ENCODE data around the gene ZNF608. TPM values are rescaled to one million over a fixed set of nuclear protein-coding genes. Genes with fewer than 3 reads are reported as not detected.

The ZNF608 gene
- polyA plus RNA-seq, 5 donors: 67.9 to 112 (median 98.9) TPM

GRCh38 chr5:124719113-124719967, 27.1 kb downstream of the ZNF608 start:
- no peak for DNase-seq

GRCh38 chr5:124718380-124718789, 28.1 kb downstream of the ZNF608 start:
- DNase-seq: peak; percentile 77 to 80

GRCh38 chr5:124716169-124716568, 30.3 kb downstream of the ZNF608 start:
- no peak for DNase-seq

DNA sequence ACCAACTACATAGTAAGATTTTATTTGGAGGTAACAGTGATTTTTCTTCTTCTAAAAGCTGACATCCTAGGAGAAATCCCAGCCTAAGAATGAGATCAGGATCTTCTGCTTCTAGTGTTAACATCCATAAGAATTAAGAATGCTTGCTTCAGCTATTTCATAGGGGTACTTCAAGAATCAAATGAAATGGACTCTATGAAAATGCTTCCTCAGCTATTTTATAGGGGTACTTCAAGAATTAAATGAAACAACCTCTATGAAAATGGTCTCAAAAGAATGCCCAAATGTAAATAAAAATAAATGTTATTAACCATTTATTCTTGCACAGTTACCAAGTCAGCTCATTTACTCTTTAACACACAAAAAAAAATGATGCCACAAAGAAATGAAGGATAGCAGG, 31.5 kb downstream of the ZNF608 start:
- DNase-seq: no peak

DNA sequence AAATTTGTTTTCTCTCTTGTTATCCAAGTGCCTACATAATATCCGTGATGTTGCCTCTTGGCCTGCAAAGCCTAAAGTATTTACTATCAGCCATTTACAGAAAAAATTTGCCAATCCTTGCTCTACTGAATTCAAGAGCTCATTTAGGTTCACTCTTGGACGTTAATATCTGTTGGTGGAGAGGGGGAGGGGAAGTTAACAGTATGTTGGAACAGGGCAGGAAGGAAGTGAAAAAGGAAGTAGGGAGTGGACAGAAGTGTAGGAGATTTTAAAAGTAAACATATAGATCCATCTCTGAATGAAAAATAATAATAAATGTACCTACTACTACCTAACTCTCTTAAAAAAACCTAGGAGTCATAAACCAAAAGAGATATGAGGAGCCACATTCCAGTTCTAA, 32.8 kb downstream of the ZNF608 start:
- no peak for DNase-seq

GRCh38 chr5:124712731-124713305, 33.6 kb downstream of the ZNF608 start:
- DNase-seq: no peak

DNA sequence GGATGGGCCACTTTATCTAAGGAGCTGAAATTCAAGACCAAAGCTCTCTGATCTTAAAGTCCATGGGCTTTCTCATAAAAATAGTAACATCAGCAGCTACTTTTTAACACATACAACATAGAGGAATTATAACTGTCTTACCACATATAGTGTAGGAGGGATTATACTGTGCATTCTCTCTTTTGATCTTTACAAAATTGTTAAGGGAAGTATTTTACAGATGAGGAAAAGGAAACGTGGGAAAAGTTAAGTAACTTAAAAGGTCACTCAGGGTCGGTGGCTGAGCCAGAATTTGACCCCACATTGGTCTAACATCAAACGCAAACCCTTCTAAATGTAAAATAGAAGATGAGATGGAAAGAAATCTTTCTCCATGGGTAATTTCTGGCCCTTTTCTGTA, 38.4 kb downstream of the ZNF608 start:
- DNase-seq: no peak

DNA sequence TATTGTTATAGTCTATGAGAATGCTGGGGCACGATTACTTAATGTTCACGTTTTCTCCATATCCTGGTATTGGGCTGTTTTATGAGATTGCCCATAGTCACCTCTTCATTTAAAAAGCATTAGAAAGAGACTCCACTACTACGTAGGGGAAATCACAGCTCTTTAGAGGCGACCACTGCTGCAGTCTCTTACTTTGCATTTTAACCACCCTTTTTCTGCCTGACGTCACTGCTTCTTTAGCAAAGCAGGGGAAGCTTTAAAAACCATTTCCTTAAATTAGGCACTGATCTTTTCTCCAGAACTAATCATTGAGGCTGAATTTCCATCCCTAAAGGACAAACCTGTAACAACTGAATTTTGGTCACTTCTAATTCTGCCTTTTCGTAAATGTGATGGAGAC, 38.9 kb downstream of the ZNF608 start:
- DNase-seq: no peak

DNA sequence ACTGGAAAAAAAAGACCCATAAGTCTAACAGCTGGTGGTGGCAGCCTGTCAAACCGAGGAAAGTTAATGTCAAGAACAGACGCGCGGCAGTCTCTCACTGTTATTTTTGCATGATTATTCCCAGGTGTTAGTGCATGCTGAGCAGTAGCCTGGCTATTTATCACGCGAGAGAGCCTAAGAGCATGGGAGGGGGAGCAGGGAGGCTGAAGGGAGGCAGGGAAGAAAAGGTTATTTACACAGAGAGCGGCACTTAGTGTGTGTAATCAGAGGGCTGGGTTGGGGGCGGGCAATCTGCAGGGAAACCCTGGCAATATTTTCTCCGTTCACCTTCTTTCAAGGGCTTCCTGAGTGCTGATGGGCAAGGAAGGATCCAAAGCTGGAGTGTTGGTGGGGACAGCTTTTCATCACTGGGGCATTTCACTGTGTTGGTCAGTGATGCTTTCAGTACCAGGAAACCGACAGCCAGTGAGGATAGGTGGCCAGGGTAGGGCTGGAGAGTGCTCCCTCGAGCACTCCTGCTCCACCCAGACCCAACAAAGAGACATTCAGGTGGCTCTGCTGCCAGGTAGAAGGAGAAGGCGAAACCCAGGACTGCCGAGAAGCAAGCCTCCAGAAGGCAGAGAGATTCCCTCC, 39.6 kb downstream of the ZNF608 start:
- peak; percentile 65 to 66 for DNase-seq

GRCh38 chr5:124706051-124706450, 40.4 kb downstream of the ZNF608 start:
- DNase-seq: no peak

DNA sequence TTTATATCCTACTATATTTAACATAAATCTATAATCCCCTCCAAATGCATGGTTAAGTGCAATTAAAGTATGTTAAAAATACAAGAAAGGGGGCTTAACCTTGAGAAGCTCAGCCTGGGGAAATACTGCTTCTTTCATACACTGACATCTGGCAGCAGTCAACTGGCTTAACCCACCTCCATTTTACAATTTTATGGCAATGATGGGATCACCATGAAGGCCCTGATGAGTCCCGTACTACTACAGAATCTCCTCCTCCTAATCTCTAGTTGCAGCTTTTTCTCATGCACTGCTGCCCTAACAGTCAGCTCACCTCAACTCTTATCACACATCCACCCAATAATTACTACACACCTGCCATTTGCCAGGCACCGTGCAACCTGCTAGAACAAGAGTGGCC, 40.9 kb downstream of the ZNF608 start:
- DNase-seq: no peak

DNA sequence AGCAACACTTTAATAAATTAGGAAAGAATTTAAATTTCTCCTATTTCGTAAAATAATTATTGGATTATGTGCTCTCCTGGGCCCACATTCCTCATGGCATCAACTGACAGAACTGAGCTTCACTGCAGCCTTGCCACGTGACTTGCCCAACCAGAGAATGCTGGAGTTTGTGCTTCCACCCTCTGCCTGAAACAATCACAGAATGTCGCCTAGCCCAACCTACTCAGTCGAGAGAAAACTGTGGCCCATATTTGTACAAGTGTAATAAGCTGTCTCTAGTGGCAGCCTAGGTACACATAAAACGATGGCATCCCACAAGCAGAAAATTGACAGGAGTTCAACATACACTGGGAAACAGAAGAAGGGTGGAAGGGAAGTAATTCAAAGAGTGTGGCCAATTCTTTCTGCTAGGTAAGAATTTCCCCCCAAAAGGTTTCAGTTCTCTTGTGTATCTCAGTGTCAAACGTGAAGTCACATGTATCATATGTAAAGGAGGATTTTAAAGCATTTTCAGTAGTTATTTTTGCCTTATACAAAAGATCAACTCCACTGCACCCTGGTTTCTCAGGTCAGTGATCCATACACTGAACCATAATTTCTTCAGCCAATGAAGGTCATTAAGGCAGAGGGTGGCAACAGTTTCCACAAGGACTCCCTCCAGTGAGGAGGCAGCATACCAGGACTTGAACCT, 41.7 kb downstream of the ZNF608 start:
- no peak for DNase-seq

- no peak for DNase-seq
Observed at GRCh38 chr5:124703995-124704394, 42.4 kb downstream of the ZNF608 start.

DNA sequence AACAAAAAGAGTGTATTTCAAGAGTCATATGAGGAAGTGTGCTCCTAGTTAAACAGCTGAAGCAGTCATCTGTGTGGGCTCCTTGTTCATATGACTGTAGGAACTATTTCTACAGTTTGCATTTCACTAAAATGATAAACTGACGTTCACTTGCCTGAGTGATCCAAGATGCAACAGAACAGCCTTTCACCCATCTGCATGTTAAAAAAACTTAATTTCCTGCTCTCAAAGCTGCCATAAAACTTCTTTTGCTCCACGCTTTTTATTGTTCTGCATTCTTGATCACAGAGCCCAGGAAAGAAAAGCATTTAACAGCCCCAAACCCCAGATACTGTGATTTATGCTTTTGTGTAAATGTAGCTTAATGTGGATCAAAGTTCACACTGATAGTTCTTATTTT, 43.9 kb downstream of the ZNF608 start:
- no peak for DNase-seq

GRCh38 chr5:124701873-124702425, 44.5 kb downstream of the ZNF608 start:
- DNase-seq: no peak

DNA sequence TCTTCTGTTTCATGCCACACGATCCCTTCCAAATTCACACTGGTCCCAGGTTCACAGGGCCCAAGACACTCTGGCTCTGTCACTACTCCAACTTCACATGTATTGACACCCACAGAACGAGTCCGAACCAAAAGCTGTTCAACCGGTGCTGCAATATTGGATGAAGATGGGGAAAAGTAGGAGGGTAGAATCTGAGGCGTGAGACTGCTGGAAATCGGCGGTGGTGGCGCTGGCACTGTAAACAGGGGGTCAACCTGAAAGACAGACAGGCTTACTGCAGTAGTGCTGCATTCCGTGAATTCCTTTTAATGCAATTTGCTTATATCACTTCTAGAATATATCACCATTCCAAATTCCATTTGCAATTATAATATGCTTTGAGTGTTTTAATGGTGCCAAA, 45.4 kb downstream of the ZNF608 start:
- DNase-seq: no peak

GRCh38 chr5:124700333-124700732, 46.1 kb downstream of the ZNF608 start:
- DNase-seq: no peak

DNA sequence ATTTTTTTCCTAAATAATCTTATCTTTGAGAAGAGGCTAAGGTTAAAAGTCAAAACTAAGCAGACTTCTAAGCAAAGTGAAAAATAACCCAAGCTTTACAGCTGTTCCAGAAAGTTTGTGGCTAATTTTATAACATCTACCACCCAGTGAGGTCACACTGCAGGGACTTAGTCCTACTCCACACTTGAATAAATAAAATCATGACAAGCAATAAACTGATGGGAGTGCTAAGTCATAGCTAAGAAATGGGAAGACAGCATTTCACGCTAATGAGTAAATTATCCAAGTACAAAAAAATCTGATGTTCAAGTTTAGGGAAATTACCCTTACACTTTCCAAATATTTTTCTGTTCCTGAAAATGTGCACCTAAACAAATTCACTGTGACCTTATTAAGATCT, 47.7 kb downstream of the ZNF608 start:
- no peak for DNase-seq

DNA sequence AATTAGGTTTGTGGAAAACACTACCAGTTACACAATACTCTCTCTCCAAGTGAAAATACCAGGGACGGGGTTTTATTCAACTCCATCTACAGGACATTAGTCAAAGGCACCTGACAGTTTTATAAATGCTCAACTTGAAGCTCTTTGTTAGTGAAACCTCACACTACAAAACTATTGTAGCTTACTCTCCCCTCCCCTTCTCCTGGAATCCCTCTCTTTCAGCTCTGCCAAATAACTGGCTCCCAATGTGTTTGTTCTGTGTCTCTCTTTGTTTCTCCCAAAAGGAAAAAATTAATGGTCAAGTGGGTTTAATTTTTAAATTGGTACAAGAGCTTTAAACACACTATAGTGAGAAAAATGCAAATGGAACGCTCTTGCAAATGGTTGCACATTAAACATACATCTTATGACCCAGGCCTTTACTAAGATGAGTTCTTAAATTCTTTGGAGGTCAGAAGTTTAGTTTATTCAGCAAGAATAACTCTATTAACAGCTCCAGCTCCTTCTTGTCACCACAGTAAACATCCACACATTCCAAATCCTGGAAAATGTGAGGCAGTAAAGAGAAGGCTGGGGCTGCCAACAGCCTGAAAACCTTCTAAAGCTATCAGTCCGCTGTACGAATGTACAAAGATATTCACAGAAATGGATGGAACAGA, 48.4 kb downstream of the ZNF608 start:
- DNase-seq: peak; percentile 73 to 80

- DNase-seq: no peak
Observed at GRCh38 chr5:124697501-124697900, 48.9 kb downstream of the ZNF608 start.

- DNase-seq: no peak
Observed at GRCh38 chr5:124696898-124697297, 49.5 kb downstream of the ZNF608 start.
